ENCODE results near the gene ALG6. TPM values are rescaled to one million over a fixed set of nuclear protein-coding genes. Genes with fewer than 3 reads are reported as not detected.
"Not testable (repeated sequence)": the region's sequence is repeated elsewhere in the genome, so short reads cannot be mapped to it uniquely, and the experiment has no call there.

Gene ALG6
- total RNA-seq, 1 donor from 2014 or later, result 73.3 TPM

GRCh38 chr1:63328781-63329180, 38.6 kb upstream of the ALG6 start:
- no peak for DNase-seq

DNA sequence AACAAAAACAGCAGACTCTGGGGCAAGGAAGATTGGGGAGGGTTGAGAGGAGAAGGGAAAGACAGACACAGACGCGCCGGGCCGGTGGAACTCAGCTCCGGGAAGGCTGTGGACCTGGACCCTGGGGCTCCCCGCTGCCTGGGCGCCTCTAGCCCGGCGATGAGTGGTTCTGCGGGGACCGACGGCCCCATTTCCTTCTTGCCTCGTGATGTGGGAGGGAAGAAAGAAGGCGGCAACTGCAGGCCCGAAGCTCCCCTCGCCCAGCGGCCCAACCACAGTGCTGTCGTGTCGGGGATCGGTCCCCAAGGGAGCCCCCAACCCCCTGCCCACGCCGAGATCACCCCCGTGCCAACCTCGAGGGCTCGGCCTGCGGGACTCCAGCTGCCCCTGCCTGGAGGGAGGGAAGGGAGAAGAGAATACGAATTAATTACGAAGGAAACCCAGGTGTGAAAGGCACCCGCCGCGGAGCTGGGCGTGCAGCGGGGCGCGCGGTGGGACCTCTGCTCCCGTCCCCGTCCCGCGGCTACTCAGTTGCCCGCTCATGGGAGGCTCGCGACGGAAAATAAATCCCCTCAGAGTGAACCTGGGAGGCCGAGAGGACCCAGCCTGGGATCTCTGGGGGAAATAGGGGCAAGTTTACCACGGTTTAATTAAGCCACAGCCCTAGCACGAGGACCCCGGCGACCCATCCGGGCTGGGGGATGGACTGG, 37.7 kb upstream of the ALG6 start:
- DNase-seq, result no peak

DNA sequence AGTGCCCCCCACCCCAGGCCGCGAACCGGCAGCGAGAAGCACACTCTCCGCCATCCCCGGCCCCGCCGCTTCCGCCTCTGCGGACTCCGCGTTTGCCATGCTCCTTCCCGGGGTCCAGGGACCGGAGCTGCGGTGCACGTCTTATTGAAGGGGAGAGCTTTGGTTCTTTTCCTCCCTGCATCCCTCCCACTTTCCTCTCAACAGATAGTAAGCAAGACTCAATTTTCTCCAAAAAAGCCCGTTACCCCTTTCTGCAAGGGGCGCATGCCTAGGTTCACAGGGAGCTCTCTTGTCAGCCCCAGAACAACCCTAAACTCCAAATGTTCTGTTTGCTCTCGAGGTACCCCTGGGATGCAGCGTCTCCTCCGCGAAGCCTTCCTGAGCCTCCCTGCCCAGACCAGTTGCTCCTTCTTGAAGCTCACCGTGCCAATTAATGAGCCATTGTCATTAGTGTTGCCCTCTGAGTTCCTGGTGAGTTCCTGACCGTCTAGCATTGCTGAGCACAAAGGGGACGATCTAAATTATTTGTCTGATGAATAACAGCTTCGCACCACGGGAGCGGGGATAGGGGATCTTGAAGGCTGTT, 37.0 kb upstream of the ALG6 start:
- DNase-seq, result no peak

DNA sequence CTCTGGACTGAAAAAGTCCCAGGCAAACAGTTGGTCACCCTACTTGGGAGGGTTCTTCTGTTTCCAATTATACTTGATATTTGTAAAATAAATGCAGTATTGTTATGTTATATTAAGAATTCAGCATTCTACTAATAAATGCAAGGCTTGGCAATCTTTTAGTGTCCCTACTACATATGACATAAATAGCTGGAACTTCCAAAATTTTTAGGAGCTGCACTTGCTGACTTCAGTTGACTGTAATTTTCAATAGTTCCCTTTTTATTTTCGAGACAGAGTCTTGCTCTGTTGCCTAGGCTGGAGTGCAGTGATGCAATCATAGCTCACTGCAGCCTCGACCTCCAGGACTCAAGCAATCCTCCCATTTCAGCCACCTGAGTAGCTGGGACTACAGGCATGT, 25.0 kb upstream of the ALG6 start:
- DNase-seq, result no peak

DNA sequence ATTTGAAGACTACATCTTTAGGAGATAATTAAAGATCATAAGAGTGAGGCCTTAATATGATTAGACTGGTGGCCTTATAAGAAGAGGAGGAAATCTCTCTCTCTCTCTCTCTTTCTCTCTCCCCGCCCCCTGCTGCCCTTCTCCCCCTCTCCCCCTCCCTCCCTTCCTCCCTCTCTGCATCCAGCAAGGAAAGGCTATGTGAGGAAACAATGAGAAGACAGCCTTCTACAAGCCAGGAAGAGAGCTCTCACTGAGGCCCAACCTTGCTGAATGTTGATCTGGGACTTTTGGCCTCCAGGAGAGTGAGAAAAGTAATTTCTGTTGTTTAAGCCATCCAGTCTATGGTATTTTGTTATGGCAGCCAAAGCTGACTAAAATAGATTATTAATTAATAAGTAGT, 23.5 kb upstream of the ALG6 start:
- no peak for DNase-seq

GRCh38 chr1:63350320-63350719, 17.1 kb upstream of the ALG6 start:
- no peak for DNase-seq

GRCh38 chr1:63352736-63353135, 14.7 kb upstream of the ALG6 start:
- DNase-seq, result no peak

DNA sequence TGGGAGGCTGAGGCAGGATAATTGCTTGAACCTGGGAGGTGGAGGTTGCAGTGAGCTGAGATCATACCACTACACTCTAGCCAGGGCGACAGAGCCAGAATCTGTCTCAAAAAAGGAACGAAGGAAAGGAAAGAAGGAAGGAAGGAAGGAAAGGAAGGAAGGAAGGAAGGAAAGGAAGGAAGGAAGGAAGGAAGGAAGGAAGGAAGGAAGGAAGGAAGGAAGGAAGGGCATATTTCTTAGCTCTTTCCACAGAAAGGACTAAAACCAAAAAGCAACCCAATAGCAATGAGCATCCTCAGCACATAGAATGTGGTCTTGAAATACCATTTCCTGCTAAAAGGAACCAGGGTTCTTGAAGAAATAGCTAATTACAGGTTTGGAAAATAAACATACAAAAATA, 11.2 kb upstream of the ALG6 start:
- DNase-seq, result not testable (repeated sequence)

DNA sequence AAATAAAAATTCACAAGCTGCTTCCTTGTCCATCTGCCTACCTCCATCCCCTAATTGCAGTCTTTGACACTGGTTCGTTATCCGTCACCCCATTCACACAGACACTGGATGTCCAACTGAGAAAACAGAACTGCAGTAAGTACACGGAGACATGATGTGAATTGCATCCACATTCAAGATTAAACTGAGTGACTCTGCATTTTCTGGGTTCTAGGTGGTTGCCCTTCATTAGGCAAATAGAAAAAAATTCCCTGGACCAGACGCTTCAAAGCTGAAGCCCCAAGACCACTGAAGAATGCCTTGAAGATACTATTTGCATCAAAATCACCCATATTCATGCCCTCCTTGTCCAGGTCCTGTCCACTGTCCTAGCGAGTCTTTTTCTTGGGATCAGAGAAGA, 7.9 kb upstream of the ALG6 start:
- no peak for DNase-seq

- no peak for DNase-seq
These were observed 5.4 kb upstream of the ALG6 start for GRCh38 chr1:63362073-63362472.

DNA sequence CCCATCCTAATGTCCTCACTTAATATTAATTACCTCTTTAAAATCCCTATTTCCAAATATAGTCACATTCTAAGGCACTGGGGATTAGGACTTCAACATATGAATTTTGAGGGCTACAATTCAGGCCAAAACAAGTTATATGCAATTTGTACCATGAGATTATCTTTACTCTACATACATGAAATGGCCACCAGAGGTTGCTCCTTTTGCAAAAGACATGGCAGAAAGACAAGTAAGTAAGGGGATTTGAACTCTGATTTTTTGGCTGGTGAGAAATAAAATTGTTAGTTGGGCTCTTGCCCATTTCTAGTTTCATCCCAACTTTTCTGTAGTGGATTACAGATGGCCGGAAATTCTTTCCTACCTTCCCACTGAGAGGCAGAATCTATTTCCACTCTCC, 4.8 kb upstream of the ALG6 start:
- DNase-seq, result no peak

DNA sequence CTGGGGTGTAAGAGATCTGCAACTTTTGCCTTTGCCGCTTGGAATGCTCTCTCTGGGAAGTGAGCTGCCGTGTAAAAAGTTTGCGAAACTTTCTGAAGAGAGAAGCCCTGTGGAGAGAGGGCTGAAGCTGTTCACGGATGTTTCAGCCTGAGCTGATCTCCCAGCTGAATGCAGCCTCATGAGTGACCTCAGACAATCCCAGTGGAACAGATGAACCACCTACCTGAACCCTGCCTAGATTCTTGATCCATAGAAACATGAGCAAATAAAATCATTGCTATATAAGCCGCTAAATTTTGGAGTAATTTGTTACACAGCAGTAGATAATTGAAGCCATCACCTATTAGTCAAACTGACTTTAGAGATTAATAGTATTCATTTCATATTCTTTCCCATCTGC, 4.4 kb upstream of the ALG6 start:
- DNase-seq, result no peak

DNA sequence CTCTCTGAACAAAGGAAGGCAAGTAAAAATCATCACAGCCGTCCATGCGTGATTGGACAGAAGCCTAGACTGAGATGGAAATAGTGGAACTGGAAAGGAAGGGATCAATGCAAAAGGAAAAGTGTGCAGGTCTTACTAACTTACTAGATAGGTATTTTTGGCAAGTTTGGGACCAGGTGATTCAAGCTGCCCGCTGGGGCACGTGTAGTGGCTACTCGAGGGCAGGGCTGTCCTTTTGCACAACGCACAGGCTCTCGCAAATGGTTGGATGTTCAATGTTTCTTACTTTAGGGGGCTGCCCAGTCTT, 566 bp upstream of the ALG6 start:
- DNase-seq, result no peak

- DNase-seq, result no peak
These were observed 704 bp downstream of the ALG6 start for GRCh38 chr1:63368131-63368530.

DNA sequence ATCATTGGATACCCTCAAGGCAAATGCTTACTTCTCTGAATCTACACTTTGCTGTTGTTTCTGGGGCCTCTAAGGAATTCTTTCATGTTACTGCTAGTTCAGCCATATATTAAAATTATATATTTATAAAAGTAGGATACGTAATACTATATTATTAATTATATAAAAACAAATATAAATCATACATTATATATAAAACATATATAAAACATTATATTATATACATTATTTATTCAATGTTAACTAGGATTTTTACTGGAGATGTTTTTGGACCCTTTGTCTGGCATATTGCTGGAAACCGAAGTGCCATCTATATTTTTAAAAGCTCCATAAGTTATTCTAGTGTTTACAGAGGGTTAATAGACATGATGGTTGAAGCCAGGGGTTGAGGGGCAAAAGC, 12.2 kb downstream of the ALG6 start:
- no peak for DNase-seq

DNA sequence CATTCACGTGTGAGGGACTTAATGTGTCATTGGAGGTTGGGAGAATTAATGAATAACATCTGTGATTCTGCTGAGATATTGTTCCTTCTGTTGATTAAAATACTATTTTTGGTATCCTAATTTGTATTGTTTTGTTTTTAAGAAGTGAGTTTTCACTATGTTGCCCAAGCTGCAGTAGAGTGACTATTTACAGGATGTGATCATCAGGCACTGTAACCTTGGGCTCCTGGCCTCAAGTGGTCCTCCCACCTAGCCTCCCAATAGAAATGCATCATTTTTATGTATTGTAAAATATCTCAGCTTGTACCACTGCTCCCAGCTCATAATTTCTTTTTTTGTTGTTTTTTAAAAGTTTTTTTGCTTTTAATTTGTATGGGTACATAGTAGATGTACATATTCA, 14.3 kb downstream of the ALG6 start:
- no peak for DNase-seq

GRCh38 chr1:63401945-63402344, 34.5 kb downstream of the ALG6 start:
- DNase-seq, result no peak

DNA sequence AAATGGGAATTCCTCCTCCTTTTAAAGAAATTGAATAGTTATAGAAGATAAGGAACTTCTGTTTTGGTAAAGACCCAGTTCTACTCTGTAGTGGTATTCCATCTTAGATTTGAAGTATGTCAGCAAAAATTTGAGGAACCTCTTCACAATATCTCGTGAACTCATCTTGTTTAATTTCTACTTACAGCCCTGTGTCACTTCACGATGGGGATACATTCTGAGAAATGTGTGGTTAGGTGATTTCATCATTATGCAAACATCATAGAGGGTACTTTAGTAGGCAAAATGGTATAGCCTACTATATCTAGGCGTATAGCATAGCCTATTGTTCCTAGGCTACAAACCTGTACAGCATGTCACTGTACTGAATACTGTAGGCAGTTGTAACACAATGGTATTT, 36.0 kb downstream of the ALG6 start:
- no peak for DNase-seq

DNA sequence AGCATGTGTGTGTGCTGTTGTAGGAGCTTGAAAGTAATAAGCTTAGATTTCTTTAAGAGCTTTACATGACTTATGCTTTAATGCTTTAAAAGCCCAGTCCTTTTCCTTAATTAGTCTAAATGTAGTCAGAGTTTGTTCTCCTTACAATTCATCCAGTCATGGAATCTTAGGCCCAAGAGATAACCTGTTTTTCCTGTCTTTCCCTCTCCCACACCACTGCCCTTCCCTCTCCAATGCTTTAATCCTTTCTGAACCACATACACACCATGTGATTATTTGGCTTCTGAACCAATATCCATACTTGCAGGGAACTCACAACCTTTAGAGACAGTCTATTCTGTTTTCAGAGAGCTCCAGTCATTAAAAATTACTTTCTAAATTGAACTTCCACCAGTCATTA, 37.6 kb downstream of the ALG6 start:
- no peak for DNase-seq

DNA sequence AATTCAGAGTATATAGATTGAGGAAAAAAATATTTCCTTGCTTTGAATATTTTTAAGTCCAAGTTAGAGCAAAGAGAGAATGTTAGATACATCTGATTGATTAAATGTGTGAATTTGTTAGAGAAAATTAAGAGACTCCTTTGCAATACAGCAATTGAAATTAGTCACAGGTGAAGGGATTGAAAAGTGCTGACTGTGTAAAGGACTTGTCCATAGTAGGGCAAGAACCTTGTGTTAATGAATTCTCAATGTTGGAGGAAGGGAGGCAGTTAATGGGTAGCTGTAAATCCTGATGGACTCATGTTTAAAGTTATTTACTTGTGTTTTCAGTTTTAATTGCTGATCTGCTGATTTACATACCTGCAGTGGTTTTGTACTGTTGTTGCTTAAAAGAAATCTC, 38.6 kb downstream of the ALG6 start:
- DNase-seq, result no peak

DNA sequence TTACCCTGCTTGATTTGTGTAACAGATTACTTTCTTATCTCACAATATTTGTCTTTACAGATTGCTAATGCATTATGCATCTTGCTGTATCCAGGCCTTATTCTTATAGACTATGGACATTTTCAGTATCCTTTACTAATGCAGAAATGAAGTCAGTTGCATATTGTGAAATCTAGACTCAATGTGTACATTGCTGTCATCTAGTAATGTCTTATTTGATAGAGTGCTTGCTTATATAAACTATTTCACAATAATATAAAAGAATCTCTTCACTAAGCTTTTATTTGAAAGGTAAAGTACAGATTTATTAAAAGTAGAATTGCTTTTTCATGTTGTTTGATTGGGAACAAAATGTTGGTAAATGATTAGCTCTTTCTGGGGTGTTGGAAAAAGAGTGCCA, 39.6 kb downstream of the ALG6 start:
- DNase-seq, result no peak

GRCh38 chr1:63408331-63408730, 40.9 kb downstream of the ALG6 start:
- no peak for DNase-seq

DNA sequence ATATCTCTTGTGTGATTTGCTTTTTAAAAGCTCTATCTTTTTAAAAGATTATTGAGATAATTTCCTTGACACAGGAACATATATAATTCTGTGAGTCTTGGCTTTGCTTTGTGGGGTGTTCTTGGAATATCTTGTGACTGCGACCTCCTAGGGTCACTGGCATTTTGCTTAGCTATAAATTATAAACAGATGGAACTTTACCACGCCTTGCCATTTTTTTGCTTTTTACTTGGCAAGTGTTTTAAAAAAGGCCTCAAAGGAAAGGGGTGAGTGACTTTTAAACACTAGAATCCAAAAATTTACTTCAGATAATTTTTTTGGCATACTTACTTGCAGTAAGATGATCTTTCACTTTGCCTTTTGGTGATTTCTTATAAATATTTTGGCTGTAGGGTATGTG, 43.6 kb downstream of the ALG6 start:
- DNase-seq, result no peak

DNA sequence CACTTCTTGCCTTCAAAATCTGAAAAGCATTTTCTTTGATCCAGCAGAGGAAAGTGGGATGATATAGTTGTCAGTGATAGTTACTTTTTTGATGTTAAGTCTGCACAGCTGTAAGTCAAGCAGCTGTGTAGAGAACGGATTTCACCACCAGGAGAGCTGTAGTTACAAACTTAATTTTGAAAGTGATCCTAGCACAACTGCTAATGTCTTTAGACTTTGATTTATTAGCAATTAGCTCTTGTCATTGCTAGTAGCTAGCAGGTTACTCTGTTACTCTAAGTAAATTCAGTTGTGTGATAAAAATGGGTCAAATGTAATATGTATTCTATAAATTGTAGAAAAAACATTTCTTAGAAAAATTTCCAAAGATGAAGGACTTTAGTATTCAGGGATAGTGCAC, 46.0 kb downstream of the ALG6 start:
- DNase-seq, result no peak
